22Rv1 (cell line): ENCODE results near the gene CACNA1E.

Source experiments
- H3K27ac ChIP-seq: fragments of 450-650 bp; 2 replicates; pipeline ENCODE4 v1.5.1; 2017
- CTCF ChIP-seq: fragments of 450-650 bp; IDR thresholded peaks from 2 replicates; pipeline ENCODE4 v1.5.1; 2017; ENCODE audit warnings: mild to moderate bottlenecking
- ZFX ChIP-seq: fragments of 450-650 bp; IDR thresholded peaks from 2 replicates; pipeline ENCODE4 v1.6.1; 2017; ENCODE audit warnings: antibody characterized with exemption, borderline replicate concordance

The CACNA1E gene

GRCh38 chr1:181791721-181792120 lies 308.4 kb downstream of the CACNA1E start:
- TF ChIP-seq ZFX: no peak
- no peak for TF ChIP-seq CTCF
- no peak overlapping the region for H3K27ac ChIP-seq

GRCh38 chr1:181793831-181794230 lies 310.5 kb downstream of the CACNA1E start:
- no peak overlapping the region for H3K27ac ChIP-seq
- no peak for TF ChIP-seq ZFX
- TF ChIP-seq CTCF: no peak

DNA sequence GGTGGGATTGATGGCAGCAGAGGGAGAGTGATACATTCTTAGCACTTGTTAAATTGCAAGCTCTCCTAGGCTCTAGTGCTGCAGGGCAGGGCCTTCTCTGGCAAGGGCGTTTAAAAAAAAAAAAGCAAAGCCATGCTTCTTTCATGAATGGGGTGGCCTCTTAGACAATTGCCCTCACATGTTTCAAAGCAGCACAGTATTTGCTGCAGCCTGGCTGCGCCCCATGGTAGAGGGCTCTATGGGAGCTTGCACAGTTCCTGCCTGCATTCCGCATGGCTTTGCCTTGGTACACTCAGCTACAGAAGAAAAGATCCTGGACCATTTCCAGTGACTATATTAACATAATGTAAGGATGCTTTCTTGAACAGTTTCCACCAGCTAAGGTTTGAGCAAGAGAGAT lies 311.0 kb downstream of the CACNA1E start:
- H3K27ac ChIP-seq: no peak overlapping the region
- no peak for TF ChIP-seq CTCF
- TF ChIP-seq ZFX: no peak

DNA sequence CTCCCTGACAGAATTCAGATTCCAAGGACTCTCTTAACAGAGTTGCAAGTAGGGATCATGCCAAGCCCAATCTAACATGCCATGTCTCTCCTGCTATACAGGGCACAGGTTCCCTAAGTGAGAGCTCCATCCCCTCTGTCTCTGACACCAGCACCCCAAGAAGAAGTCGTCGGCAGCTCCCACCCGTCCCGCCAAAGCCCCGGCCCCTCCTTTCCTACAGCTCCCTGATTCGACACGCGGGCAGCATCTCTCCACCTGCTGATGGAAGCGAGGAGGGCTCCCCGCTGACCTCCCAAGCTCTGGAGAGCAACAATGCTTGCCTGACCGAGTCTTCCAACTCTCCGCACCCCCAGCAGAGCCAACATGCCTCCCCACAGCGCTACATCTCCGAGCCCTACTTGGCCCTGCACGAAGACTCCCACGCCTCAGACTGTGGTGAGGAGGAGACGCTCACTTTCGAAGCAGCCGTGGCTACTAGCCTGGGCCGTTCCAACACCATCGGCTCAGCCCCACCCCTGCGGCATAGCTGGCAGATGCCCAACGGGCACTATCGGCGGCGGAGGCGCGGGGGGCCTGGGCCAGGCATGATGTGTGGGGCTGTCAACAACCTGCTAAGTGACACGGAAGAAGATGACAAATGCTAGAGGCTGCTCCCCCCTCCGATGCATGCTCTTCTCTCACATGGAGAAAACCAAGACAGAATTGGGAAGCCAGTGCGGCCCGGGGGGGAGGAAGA lies 315.0 kb downstream of the CACNA1E start:
- H3K27ac ChIP-seq: no peak overlapping the region
- TF ChIP-seq CTCF: no peak
- TF ChIP-seq ZFX: no peak

- TF ChIP-seq ZFX (no peak), CTCF (no peak)
- H3K27ac ChIP-seq: no peak overlapping the region
Observed at GRCh38 chr1:181801617-181802016, 318.3 kb downstream of the CACNA1E start.

DNA sequence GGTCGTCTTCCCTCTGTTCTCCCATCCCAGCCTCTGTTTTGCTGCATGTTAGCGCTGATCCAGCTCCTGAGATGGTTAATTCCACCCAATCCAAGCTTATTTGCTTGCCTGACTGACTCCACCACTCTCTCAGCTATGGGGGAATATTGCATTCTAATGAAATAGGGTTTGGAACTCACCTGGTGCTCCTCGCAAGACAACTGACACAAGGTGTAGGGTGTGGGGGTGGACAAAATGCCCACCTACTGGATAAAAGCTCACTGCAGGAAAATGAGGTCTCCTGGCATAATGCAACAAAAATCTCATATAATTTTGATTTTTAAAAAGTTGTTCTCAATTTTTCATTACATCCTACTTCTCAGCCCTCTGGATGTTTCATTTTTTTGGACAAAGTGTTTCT lies 319.1 kb downstream of the CACNA1E start:
- no peak overlapping the region for H3K27ac ChIP-seq
- no peak for TF ChIP-seq ZFX
- no peak for TF ChIP-seq CTCF

DNA sequence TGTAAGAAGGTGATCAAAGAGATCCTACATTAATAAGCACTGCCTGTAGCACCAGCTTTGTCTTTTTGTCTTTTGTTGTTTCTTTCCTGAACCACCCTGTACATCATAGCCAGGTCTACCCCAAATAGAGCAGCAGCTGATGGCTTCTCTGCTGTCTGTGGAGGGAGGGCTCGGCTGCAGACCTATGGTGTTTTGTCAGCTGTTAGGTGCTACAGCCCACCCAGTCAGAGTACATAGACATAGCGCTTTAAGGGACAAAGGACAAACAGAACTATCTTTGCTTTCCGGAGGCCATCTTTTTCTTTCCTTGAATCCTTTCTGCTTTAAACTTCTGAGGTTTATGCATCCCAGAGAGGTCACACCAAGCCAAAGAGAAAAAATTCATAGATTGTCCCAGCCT lies 320.1 kb downstream of the CACNA1E start:
- no peak for TF ChIP-seq ZFX
- no peak overlapping the region for H3K27ac ChIP-seq

- H3K27ac ChIP-seq: no peak overlapping the region
- no peak for TF ChIP-seq CTCF
- TF ChIP-seq ZFX: no peak
Observed at GRCh38 chr1:181804989-181805388, 321.7 kb downstream of the CACNA1E start.
